ENCODE measurements around the gene BET1L. TPM values are rescaled to one million over a fixed set of nuclear protein-coding genes. Genes with fewer than 3 reads are reported as not detected.

The BET1L gene
- total RNA-seq, 1 experiment from 2014 or later, result 89.0 TPM

GRCh38 chr11:216081-216974, 9.1 kb upstream of the BET1L start:
- H3K9me3 ChIP-seq (ENCODE audit: control insufficient read depth, insufficient read depth, low read depth, low read length), result no peaks in the 10 kb centered on the region
- CTCF ChIA-PET, result interaction anchor here (0.8 to 1.2 kb wide), 2 partner anchors 19 to 90 kb away, joined by 3 read pairs; no protein-coding TSS in a partner anchor
- BruUV-seq (replicated peaks), result TSS peak; percentile 70
- H3K27me3 ChIP-seq (ENCODE audit: control insufficient read depth, insufficient read depth, low read length), result no peaks in the 10 kb centered on the region
- DNase-seq (ENCODE audit: low read depth, low spot score) (no peak), ATAC-seq (peak; percentile 37)
- peaks cover 19% of the 10 kb centered on the region for H3K36me3 ChIP-seq (ENCODE audit: control insufficient read depth, insufficient read depth, low read length)
- TF ChIP-seq TCF7L2 (IDR thresholded peaks at IDR 0.05; ENCODE audit: low read depth, low read length), result no peak
- no peak for TF ChIP-seq SIN3A (IDR thresholded peaks at IDR 0.05; ENCODE audit: borderline replicate concordance, insufficient read depth, low read depth, low read length)
- TF ChIP-seq POLR2AphosphoS5 (IDR thresholded peaks at IDR 0.05; ENCODE audit: low read depth, low read length), result peak; percentile 23; the same call in 1 of the 2 replicates
- TF ChIP-seq, protein P1, sequence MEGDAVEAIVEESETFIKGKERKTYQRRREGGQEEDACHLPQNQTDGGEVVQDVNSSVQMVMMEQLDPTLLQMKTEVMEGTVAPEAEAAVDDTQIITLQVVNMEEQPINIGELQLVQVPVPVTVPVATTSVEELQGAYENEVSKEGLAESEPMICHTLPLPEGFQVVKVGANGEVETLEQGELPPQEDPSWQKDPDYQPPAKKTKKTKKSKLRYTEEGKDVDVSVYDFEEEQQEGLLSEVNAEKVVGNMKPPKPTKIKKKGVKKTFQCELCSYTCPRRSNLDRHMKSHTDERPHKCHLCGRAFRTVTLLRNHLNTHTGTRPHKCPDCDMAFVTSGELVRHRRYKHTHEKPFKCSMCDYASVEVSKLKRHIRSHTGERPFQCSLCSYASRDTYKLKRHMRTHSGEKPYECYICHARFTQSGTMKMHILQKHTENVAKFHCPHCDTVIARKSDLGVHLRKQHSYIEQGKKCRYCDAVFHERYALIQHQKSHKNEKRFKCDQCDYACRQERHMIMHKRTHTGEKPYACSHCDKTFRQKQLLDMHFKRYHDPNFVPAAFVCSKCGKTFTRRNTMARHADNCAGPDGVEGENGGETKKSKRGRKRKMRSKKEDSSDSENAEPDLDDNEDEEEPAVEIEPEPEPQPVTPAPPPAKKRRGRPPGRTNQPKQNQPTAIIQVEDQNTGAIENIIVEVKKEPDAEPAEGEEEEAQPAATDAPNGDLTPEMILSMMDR (IDR thresholded peaks at IDR 0.05), result no peak
- TF ChIP-seq, protein P2, sequence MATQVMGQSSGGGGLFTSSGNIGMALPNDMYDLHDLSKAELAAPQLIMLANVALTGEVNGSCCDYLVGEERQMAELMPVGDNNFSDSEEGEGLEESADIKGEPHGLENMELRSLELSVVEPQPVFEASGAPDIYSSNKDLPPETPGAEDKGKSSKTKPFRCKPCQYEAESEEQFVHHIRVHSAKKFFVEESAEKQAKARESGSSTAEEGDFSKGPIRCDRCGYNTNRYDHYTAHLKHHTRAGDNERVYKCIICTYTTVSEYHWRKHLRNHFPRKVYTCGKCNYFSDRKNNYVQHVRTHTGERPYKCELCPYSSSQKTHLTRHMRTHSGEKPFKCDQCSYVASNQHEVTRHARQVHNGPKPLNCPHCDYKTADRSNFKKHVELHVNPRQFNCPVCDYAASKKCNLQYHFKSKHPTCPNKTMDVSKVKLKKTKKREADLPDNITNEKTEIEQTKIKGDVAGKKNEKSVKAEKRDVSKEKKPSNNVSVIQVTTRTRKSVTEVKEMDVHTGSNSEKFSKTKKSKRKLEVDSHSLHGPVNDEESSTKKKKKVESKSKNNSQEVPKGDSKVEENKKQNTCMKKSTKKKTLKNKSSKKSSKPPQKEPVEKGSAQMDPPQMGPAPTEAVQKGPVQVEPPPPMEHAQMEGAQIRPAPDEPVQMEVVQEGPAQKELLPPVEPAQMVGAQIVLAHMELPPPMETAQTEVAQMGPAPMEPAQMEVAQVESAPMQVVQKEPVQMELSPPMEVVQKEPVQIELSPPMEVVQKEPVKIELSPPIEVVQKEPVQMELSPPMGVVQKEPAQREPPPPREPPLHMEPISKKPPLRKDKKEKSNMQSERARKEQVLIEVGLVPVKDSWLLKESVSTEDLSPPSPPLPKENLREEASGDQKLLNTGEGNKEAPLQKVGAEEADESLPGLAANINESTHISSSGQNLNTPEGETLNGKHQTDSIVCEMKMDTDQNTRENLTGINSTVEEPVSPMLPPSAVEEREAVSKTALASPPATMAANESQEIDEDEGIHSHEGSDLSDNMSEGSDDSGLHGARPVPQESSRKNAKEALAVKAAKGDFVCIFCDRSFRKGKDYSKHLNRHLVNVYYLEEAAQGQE (IDR thresholded peaks at IDR 0.05; ENCODE audit: insufficient read depth in 1 of 2, low read depth in 2 of 2, low read length in 1 of 2), result no peak
- no peak overlapping the region for H3K27ac ChIP-seq (ENCODE audit: low read length)
- in situ Hi-C loops (cut with HindIII; ENCODE audit: low pct_unique_long_range_greater_than_20kb, low sequenced_read_pairs), result no loop called here
- POLR2A ChIA-PET, result interaction anchor here (0.5 to 1.1 kb wide), 6 partner anchors 14 to 303 kb away, joined by 3 to 5 read pairs (median 3); no protein-coding TSS in a partner anchor
- intact Hi-C loops (cut with micrococcal nuclease; ENCODE audit: unreplicated experiment), result loop anchor here (10.0 kb wide), 1 partner anchor 138 kb away; no protein-coding TSS in a partner anchor
- H3K4me3 ChIP-seq (ENCODE audit: low read depth in 2 of 2, low read length in 2 of 2), result no peak overlapping the region
- H3K4me1 ChIP-seq (ENCODE audit: control insufficient read depth, insufficient read depth, low read length), result no peaks in the 10 kb centered on the region; the same call in 1 of the 2 replicates

GRCh38 chr11:215581-216037, 8.4 kb upstream of the BET1L start:
- no TSS peak for BruUV-seq (replicated peaks)
- Histone ChIP-seq H3K4me3 (ENCODE audit: low read depth in 2 of 2, low read length in 2 of 2) (no peak overlapping the region), H3K4me1 (ENCODE audit: control insufficient read depth, insufficient read depth, low read length) (peaks cover 7% of the 10 kb centered on the region), H3K9me3 (ENCODE audit: control insufficient read depth, insufficient read depth, low read depth, low read length) (no peaks in the 10 kb centered on the region), H3K36me3 (ENCODE audit: control insufficient read depth, insufficient read depth, low read length) (peaks cover 25% of the 10 kb centered on the region), H3K27me3 (ENCODE audit: control insufficient read depth, insufficient read depth, low read length) (no peaks in the 10 kb centered on the region), H3K27ac (ENCODE audit: low read length) (no peak overlapping the region)
- DNase-seq (ENCODE audit: low read depth, low spot score), result no peak
- ChIA-PET CTCF (interaction anchor here (0.8 to 1.2 kb wide), 2 partner anchors 19 to 91 kb away, joined by 3 read pairs; no protein-coding TSS in a partner anchor), POLR2A (interaction anchor here (0.5 to 1.1 kb wide), 6 partner anchors 14 to 303 kb away, joined by 3 to 5 read pairs (median 3); no protein-coding TSS in a partner anchor)
- in situ Hi-C loops (cut with HindIII; ENCODE audit: low pct_unique_long_range_greater_than_20kb, low sequenced_read_pairs), result no loop called here
- intact Hi-C loops (cut with micrococcal nuclease; ENCODE audit: unreplicated experiment), result loop anchor here (10.0 kb wide), 1 partner anchor 139 kb away; no protein-coding TSS in a partner anchor
- TF ChIP-seq, protein P1 (IDR thresholded peaks at IDR 0.05), result no peak
- TF ChIP-seq, protein P2 (IDR thresholded peaks at IDR 0.05; ENCODE audit: insufficient read depth in 1 of 2, low read depth in 2 of 2, low read length in 1 of 2), result no peak
- TF ChIP-seq SIN3A (IDR thresholded peaks at IDR 0.05; ENCODE audit: borderline replicate concordance, insufficient read depth, low read depth, low read length) (0 out of 2 replicates have a peak, but pooled peaks have one; percentile 74), POLR2AphosphoS5 (IDR thresholded peaks at IDR 0.05; ENCODE audit: low read depth, low read length) (peak; percentile 84; the same call in 1 of the 2 replicates), TCF7L2 (IDR thresholded peaks at IDR 0.05; ENCODE audit: low read depth, low read length) (no peak)
- ATAC-seq, result peak; percentile 40

All from Panc1 (cell line).